Measurements from ENCODE around the gene KCNQ1.

KCNQ1 gene

DNA sequence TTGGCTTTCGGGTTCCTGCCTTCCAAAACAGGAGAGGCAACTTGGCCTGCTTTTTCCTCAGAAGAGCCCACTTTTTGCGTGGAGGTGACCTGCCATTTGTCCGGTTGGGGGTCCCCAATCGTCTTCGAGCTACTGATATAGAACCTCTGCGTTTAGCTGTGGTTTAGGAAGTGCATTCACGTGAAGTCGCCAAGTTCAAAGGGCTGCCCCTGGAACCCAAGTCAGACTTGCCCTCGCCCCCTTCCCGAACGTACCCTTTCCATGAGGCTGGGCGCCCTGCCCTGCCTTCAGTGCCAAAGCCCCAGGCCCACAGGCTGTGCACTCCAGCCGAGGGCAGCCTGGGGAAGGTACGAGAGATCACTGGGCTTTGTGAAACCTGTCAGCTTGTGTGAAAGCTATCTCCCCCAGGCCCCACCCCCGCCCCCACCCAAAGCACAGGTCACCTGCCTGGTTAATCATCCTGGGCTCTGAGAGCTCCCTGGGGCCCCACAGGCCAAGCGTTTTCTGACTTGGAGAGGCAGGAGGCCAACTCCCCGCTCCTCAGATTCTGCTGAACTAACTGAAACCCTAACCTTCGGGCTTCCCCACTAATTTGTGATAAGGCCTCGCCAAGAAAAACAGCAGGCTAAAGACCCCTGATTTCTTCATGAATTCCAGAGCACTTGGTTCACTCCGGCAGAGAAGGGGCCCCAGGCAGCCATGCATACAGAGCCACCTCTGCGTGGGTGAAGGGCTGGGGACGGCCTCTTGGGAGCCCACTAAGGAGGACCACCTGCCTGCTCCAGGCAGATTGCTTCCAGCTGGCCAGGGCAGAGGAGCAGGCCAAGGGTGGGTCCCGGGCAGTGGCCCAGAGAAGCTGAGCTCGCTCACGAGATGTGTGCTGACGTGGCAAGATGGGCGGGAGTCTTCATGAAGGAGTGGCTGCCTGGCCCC, 280.8 kb downstream of the KCNQ1 start:
- no peak for DNase-seq

DNA sequence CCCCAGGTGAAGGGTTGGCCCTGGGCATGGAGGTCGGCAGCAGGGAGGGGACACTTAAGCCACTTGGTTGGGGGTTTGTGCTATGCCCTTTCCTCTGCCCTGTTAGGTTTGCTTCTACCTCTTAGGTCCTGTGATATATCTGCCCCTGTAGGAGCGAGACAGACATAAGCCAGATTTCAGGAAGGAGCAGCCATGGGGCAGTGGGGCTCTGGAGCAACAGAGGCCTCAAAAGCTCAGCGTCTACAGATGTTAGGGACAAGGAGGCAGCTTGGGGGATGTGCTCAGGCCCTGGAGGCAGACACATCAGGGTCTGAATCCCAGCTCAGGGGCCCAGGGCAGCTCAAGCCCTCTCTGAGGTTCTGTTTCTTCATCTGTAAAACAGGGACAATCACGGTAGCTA, 282.2 kb downstream of the KCNQ1 start:
- no peak for DNase-seq

GRCh38 chr11:2728128-2728662, 283.4 kb downstream of the KCNQ1 start:
- no peak for DNase-seq

- no peak for DNase-seq
Measured at GRCh38 chr11:2728663-2729332, 284.0 kb downstream of the KCNQ1 start.

DNA sequence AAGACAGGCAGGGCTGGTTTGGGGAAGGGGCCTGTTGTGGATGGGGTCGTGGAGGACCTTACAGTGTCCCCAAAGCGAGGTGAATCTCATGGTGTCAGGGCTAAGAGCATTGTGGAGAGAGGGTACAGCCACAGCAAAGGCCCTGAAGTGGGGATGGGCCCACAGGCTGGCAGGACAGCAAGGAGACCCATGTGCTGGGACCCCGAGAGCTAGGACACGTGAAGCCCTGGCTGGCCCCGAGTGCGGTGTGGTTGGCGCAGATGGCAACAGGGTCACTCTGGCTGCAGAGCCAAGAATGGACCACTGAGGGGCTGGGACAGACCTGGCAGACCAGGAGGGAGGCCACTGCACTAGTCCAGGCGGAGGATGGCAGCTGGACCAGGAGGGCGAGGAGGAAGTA, 285.0 kb downstream of the KCNQ1 start:
- DNase-seq = no peak

- no peak for DNase-seq
Measured at GRCh38 chr11:2730272-2731129, 285.7 kb downstream of the KCNQ1 start.

- no peak for DNase-seq
Measured at GRCh38 chr11:2731130-2732125, 286.6 kb downstream of the KCNQ1 start.

DNA sequence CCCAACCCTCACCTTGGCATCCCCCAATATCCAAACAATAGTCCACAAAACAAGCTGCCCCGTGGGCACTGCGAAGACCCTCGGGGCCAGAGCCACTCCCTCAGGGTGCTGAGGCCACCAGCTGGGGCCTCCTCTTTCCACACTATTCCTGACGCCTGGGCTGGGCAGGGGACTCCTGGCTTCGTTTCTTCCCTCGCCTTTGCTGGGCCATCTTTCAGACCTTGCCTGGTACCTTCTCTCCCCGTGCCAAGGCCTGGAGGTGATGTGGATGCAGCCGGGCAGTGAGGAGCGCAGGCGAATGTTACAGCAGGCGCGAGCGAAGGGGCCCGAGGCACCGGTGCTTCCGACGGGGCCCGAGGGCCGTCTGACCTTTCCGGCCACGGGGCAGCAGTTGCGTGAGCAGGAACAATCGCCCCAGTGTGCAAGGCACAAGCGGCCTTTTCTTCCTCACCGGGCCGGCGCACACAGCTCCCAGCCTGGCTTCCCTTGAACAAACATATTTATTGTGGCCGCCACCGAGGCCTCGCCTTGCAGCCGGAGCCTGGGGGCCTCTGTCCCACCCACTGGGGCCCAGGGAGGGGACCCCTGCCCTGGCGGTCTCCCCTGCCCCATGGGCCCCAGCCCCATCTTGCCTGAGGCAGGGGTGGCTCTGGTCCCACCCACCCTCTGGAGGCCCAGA, 287.6 kb downstream of the KCNQ1 start:
- DNase-seq = no peak

DNA sequence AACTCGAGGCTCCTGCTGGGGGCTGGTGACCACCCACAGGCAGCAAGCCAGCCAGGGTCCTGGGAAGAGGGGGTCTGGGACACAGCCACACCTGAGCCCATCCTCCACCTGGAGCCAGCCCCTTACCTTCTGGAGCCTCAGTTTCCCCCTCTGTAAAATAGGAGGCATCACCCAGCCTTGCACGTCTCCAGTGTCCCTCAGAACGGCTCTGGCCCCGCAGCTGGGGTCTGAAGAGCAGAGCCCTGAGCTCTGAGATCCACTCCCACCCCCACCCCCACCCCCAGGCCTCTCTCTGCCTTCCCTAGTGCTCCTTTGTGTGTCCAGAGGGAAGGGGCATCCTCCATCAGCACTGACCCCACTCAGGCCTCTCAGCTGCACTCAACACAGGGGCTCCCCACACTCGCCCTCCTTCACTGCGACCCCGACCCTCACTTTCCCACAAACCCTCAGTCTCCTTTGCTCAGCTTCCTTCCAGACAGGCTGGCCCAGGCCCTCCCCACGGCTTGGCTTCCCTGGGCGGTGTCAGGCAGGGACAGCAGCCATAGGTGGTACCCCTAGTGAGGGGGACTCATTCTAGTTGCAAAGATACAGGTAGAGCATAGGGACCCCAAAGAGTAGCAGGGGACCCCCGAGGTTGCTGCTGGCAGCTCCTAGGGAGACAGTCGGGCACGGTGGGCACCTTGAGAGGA, 288.3 kb downstream of the KCNQ1 start:
- DNase-seq = no peak

DNA sequence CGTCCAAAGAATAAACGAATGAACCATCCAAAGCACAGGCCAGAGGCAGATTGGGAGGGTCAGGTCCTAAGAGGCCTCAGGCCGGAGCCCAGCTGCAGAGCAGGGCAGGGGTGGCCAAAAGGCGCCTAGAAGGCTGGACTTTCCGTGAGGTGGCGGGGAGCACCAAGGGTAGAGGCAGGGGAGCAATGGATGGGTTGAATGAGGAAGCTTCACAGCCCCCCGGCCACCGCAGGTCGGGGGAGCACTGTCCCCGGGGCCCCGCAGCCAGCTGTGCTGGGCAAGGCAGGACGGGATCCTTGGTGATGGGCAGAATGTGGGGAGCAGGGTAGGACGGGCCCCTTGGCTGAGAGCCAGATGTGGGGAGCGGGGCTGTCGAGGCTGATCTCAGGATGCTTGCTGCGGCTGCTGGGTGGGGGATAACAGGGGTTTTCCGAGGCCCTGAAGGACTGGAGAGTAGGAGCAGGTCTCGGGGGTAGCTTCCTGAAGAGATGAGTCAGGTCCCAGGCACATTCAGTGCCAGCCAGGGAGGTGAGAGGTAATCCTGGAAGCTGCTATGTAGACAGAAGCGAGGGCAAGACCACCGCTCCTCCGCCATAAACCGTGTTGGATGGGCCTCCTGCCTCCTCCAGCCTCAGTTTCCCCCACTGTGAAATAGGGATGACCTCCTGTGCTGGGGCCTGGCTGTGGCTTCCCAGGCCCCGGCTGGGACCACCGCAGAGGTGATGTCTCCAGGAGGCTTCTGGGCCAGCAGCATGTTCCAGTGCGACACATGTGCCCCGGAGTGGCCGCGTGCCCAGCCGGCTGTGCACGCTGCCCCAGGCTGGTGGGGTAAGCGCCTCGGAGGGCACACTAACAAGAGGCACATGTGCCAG, 289.6 kb downstream of the KCNQ1 start:
- no peak for DNase-seq

- no peak for DNase-seq
Measured at GRCh38 chr11:2735053-2735589, 290.3 kb downstream of the KCNQ1 start.

DNA sequence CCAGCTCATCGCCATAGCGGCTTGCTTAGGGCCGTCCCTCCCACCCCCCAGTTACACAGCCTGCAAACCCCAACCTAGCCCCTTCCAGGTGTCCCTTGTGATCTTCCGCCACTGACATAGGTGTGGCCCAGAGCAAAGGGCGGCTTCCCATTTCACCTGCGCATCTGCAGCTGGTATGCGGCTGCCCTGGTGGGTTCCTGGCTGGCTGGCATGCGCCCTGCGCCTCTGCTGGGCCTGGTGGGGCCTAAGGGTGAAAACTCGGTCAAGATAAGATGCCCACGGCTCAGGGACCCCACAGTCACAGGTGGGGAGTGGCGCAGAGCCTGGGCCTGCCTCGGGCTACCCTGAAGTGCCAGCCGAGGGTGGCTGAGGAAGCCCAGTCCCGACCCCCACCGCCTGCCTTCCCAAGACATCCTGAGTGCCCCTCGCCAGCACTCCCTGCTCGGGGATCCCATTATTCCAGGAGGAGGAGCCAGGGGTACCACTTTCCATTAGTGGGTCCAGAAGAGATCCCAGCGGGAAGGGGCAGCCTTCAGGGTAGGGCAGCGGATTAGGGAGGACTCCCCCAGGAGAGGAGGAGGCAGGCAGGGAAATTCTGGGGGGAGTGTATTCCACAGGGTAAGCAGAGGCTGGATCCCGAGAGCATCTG, 291.9 kb downstream of the KCNQ1 start:
- DNase-seq = no peak

- DNase-seq = no peak
Measured at GRCh38 chr11:2737226-2737590, 292.4 kb downstream of the KCNQ1 start.

DNA sequence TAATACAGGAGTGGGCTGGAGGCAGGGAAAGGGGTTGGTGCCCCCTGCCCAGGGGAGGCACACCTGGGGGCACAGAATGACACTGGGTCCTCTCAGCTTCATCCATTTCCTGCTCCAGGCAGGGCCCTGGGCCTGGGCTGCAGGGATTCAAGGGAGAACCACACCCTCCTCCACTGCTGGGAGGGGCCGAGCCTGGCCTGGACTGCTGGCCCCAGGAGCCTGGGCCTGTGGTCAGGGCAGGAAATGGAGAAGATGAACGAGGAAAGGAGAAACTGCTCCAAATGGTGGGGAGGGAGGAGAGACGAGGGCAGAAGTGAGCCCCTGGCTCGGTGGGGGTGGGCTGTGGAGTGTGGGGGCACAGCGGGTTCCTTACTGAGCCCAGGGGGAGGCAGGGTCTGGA, 293.1 kb downstream of the KCNQ1 start:
- no peak for DNase-seq

- no peak for DNase-seq
Measured at GRCh38 chr11:2738551-2739431, 294.0 kb downstream of the KCNQ1 start.

DNA sequence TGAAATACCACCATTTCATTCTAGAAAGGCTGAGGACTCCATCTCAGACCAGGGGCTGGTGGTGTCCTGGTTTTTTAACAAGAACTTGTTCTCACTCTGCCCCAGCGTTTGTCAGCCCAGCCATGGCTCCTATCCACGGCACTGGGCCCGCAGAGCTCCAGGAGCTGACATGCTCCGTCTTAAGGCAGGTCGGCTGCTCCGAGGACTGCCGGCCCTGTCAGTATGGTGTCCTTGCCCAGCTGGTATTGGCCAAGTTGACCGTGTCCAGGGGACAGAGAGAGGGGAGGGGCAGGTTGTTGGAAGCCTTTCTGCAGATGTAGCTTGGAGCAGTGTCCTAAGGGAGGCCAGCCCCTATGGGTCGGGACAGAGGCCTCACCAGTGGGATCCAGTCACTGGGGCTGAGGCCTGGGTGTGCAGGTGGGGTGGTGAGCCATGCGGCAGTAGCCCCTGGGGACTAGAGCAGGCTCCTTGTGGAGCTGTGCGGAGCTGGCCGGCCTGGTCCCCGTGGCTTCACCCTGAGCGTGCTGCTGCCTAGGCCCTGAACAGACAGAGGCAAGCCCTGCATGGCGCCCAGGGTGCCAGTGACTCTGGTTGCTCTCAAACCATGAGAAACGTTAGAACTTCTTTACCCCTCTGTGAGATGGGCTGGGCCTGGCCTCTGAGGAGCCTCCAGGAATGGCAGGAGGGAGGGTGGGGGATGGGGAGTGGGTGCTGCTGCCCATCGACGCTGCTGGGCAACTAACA, 294.9 kb downstream of the KCNQ1 start:
- DNase-seq = no peak

Measured in CD4-positive, alpha-beta T cell treated with Interleukin-4 for 1 hour (primary cell).